Upper lobe of right lung (tissue), 1 donor: Measurements from ENCODE around the gene IL4I1. TPM values are rescaled to one million over a fixed set of nuclear protein-coding genes. Genes with fewer than 3 reads are reported as not detected.

ENCODE experiments used
- ATAC-seq: fragments of 200-7000 bp; cut with Tn5 transposase; one replicate; pipeline ENCODE4 v1.9.1; 2020; ENCODE audit warnings: mild to moderate bottlenecking, moderate library complexity
- DNase-seq: peaks from one replicate; pipeline ENCODE4 v3.0.0-alpha.2; 2020
- H3K27ac ChIP-seq: fragments of 200-600 bp; one replicate; pipeline ENCODE4 v1.8.0; 2022
- H3K27me3 ChIP-seq: fragments of 200-600 bp; one replicate; pipeline ENCODE4 v1.8.0; 2022; ENCODE audit warnings: mild to moderate bottlenecking
- H3K36me3 ChIP-seq: fragments of 200-600 bp; one replicate; pipeline ENCODE4 v1.8.0; 2022
- H3K4me1 ChIP-seq: fragments of 200-600 bp; one replicate; pipeline ENCODE4 v1.8.0; 2022
- H3K4me3 ChIP-seq: fragments of 200-600 bp; one replicate; pipeline ENCODE4 v1.8.0; 2022; ENCODE audit warnings: mild to moderate bottlenecking
- H3K9me3 ChIP-seq: fragments of 200-600 bp; one replicate; pipeline ENCODE4 v1.8.0; 2022
- CTCF ChIP-seq: fragments of 200-600 bp; IDR thresholded peaks from one replicate; pipeline ENCODE4 v1.8.0; 2022; ENCODE audit warnings: antibody characterized with exemption
- intact Hi-C: fragments of 100-400 bp; cut with DNase I; formaldehyde crosslinking; loops from one replicate; pipeline ENCODE4 v1.11.0; 2022
- total RNA-seq: library from RNA; stranded (reverse); fragmentation: NEBNext Ultra II Directional; extraction: Animal tissue kit (Norgen Biotek cat#: 25700); gene quantifications from one replicate; pipeline ENCODE4 v1.2.1, GENCODE V29; 2021
- donor health status: DM: no; HTN: yes; CAD: no; lungs with severe emphysema.

Gene IL4I1
- total RNA-seq, 1 donor from 2014 or later, result 1.8 TPM

- no peak for ATAC-seq
- intact Hi-C loops, result no loop called here
- Histone ChIP-seq H3K27ac (no peak overlapping the region), H3K36me3 (peaks cover 28% of the 10 kb centered on the region), H3K4me1 (peaks cover 5% of the 10 kb centered on the region), H3K9me3 (no peaks in the 10 kb centered on the region), H3K27me3 (no peaks in the 10 kb centered on the region), H3K4me3 (no peak overlapping the region)
- TF ChIP-seq CTCF, result no peak
- no peak for DNase-seq
These were observed 11.2 kb upstream of the IL4I1 start for GRCh38 chr19:49907745-49908446.

GRCh38 chr19:49906879-49907564 is 10.3 kb upstream of the IL4I1 start:
- H3K4me1 ChIP-seq, result peaks cover 5% of the 10 kb centered on the region
- H3K36me3 ChIP-seq, result peaks cover 21% of the 10 kb centered on the region
- intact Hi-C loops, result no loop called here
- H3K4me3 ChIP-seq, result no peak overlapping the region
- no peaks in the 10 kb centered on the region for H3K9me3 ChIP-seq
- no peak for ATAC-seq
- TF ChIP-seq CTCF, result no peak
- no peak for DNase-seq
- no peaks in the 10 kb centered on the region for H3K27me3 ChIP-seq
- no peak overlapping the region for H3K27ac ChIP-seq

- H3K9me3 ChIP-seq, result no peaks in the 10 kb centered on the region
- intact Hi-C loops, result no loop called here
- H3K4me3 ChIP-seq, result no peak overlapping the region
- no peak for ATAC-seq
- no peaks in the 10 kb centered on the region for H3K27me3 ChIP-seq
- no peaks in the 10 kb centered on the region for H3K4me1 ChIP-seq
- TF ChIP-seq CTCF, result no peak
- H3K36me3 ChIP-seq, result peaks cover 21% of the 10 kb centered on the region
- H3K27ac ChIP-seq, result no peak overlapping the region
- DNase-seq, result no peak
These were observed 7.4 kb upstream of the IL4I1 start for GRCh38 chr19:49904136-49904535.

GRCh38 chr19:49895566-49896297 is 955 bp downstream of the IL4I1 start:
- H3K27me3 ChIP-seq, result no peaks in the 10 kb centered on the region
- H3K27ac ChIP-seq, result no peak overlapping the region
- TF ChIP-seq CTCF, result no peak
- peaks cover 20% of the 10 kb centered on the region for H3K4me1 ChIP-seq
- H3K36me3 ChIP-seq, result no peaks in the 10 kb centered on the region
- intact Hi-C loops, result no loop called here
- ATAC-seq (no peak), DNase-seq (no peak)
- H3K4me3 ChIP-seq, result no peak overlapping the region
- no peaks in the 10 kb centered on the region for H3K9me3 ChIP-seq

- DNase-seq (no peak), ATAC-seq (no peak)
- no peaks in the 10 kb centered on the region for H3K9me3 ChIP-seq
- no peaks in the 10 kb centered on the region for H3K27me3 ChIP-seq
- no peak overlapping the region for H3K27ac ChIP-seq
- no peak overlapping the region for H3K4me3 ChIP-seq
- intact Hi-C loops, result no loop called here
- peaks cover 25% of the 10 kb centered on the region for H3K4me1 ChIP-seq
- H3K36me3 ChIP-seq, result no peaks in the 10 kb centered on the region
- no peak for TF ChIP-seq CTCF
These were observed 1.7 kb downstream of the IL4I1 start for GRCh38 chr19:49894879-49895565.
